HL-60/S4 treated with phorbol 12-myristate 13-acetate at 8.2 ng/mL for 4 days and 3 days (cell line): ENCODE results near the gene PFKFB1.

Source experiments
- in situ Hi-C: fragments of 300-500 bp; cut with MboI; formaldehyde crosslinking; loops from 2 replicates; pipeline ENCODE4 v1.15.0; 2022; ENCODE audit warnings: low sequenced_read_pairs

Gene PFKFB1

DNA sequence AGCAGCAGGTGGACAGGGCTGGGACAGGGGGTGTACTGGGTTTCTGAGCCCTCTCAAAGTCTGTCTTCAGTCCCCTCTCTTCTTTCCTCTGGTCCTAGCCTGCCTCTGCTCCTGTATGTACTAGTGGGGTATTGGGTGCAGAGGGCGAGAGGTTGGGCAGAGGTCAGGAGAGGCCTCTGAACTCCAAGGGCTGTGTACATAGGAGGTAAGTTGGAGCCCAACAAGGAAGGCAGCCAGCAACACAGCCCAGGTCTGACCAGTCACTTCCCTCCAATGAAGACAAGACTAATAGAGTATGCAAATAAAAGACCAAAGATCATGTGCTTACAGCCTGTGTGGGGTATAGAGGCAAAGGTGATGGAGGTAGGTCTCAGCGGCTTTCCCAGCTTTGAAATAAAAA lies at the start of gene PFKFB1:
PFKFB1 (minus strand) TSS at position 90 of the 400 bp plus-strand sequence. CDS start 181 bp downstream, outside the sequence.
- in situ Hi-C loops = no loop called here

DNA sequence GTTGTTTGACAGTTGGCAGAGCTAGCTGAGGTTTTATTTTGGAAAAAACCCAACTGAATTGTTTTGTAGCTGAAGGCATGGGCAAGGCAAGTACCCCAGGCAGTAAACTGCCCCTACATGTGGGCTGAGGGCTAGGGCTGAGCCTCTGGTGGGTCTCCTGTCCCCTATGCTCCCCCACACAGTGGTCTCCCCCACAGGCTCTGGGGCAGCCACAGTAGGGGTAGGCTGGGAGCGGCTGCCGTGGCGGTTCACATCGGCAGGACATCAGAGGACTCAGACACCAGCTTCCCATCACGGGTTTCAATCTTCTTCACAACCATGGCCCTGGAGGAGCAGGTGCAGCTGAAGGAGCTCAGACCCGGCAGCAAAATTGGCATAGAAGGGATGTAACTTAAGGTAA lies 47.5 kb upstream of the PFKFB1 start:
- in situ Hi-C loops = no loop called here

DNA sequence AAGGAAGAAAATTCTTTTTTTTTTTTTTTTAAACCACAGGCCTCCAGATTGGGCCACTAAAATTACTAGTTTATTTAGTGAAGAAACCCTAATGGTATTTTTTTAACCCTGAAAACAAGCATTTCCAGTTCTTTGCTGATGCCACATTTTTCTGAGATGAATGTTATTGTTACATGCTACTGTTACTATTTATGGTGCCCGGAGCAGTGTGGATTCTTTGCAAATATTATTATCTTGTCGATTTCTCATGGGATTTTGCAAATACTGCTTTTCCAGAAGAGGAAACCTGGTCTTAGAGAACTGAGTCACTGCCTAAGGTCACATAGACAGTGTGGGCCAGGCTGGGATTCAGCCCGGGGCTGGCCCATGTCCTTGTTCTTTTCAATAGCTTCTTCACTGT lies 45.5 kb upstream of the PFKFB1 start:
- in situ Hi-C loops = no loop called here

DNA sequence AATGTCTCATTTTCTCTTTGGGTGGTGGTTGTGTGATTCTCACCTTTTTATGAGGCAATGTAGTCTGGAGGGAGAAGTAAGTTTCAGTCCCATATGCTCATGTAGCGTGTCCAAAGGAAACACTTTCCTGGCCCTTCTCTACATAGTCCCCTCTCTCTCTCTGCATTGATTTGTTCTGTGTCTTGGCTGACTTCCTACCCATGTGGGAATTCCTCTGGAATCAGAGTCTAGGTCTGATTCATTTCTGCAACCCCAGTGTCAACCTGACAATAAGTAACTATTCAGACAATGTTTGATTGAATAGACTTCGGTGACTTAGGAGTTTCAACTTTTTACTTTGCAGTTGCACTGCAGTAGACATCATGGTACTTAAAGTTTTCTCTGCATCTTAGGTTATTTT lies 39.4 kb upstream of the PFKFB1 start:
- in situ Hi-C loops = no loop called here

DNA sequence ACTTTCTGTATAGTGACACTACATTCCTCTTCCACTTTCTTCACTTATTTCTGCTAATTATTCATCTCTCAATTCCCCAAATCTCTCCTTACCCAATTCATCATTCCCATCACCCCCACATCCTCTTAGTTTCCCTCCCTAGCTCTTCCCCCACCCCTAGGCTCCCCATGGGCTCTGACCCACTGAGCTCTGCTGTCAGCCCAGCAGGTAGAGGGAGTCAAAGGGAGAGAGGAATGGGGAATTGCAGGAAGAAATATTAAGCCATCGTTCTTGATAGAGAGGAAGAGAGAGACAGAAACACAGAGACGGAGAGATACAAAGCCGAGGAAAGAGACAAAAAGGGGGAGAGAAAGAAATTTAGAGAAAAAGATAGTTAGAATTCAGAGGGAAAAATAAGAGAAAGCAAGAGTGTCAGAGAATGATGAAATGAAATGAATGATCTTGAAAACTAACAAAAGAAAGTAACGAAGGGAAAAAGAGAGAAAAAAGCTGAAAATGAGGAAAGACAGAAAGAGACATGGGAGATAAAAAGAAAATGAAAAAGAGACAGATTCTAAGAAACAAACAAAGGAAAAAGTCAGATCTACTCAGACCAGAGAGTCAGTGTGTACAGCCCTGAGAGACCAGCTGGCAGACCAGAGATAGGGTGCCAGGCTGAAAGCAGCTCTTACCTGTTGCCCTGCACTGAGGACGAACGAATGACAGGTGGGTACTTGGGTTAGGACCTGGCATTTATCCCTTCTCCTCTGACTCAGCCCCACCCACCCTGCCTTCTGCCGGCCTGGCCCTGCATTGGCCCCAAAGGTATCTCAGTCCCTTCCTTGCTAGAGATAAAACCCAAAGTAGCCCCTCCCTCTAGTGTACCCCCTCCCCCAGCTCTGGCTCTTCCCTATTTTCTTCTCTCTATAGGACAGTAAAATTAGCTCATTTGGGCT lies 36.5 kb upstream of the PFKFB1 start, which contains the start of gene ALAS2:
ALAS2 (minus strand) TSS at position 707 of the 935 bp plus-strand sequence. CDS start 4,977 bp downstream, outside the sequence.
- in situ Hi-C loops = no loop called here

DNA sequence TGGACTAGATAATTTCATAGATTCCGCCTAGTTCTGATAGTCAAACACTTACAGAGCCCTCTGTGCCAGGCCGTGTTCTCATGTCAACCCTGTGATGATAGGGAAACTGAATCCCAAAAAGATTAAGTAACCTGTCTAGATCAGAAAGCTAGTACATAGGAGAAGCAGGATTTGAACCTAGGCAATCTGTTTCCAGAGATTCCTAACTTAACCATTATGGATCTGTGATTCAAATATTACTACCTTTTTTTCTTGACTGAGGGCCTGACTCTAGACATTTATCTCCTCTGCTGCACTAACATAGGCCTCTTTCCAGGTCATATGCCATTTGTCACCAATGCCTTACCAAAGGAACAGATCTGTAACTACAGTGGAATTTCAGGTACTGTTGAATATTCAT lies 35.3 kb upstream of the PFKFB1 start:
- in situ Hi-C loops = no loop called here

DNA sequence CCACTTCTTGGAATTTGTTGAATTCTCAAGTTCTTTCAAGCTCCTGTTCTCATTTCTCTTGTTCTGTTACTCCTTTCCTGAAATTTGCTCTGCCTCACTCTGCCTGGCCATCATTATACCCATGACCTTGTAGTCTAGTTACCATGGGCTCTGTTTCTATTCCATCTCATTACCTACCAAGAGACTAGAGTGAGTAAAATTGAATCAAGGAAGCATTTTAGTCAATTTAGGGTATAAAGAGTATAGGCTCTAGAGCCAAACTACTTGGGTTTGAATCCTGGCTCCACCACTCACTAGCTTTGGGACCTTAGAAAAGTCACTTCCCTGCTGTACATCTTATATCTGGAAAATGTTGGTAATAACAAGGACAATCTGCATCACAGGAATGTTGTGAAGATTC lies 34.6 kb upstream of the PFKFB1 start:
- in situ Hi-C loops = no loop called here

DNA sequence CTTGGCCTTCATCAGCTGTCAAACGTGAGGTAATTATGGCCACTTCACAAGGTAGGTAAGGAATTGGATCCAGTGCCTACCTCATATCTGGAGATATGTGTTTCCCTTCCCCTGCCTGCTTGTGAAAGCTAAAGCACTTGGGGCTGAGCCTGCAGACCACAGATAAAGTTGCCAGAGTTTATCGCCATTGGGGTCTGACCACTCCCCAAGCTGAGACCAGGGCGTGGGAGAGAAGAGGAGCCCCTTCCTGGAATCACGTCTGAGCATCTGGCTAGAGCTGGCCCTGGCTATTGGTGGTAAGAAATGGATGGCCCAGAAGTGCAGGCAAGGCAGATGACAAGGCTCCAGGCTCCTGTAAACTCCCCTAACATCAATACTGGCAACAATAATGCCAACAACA lies 34.1 kb upstream of the PFKFB1 start:
- in situ Hi-C loops = no loop called here

DNA sequence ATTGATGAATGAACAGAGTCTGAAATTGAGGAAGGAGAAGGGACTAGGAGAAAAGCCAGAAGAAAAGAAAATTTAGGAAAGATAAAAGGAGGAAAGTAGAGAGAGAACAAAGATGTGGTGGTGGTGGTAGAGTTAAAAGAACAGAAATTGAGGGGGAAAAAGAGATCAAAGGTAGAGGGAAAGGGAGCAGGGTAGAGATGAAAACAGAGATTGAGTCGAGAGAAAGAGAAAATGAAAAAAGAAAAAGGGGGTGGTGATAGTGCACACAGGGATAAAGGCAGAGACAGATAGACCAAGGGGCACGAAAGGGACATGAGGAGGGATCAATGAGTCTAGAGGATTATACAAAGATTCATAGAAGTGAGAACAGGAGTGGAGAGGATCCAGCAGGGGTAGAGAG lies 32.9 kb upstream of the PFKFB1 start:
- in situ Hi-C loops = no loop called here

DNA sequence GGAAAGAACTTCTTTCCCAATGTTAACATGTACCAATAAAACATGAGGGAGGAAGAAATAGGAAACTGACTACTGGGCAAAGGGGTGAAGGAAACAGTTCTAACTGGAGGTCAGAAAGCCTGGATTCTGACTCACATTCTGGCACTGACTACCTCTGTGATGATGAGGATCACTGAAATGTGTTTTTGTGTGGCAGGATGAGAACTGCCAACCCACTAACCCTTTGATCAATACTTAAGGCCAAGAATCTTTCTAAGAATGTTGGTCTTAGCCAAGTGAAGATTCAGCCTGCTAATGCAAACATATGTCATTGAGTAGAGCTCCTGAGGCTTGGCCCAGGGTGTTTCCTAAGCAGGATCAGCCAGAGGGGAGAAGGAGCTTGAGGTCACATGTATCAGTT lies 32.2 kb upstream of the PFKFB1 start:
- in situ Hi-C loops = no loop called here

DNA sequence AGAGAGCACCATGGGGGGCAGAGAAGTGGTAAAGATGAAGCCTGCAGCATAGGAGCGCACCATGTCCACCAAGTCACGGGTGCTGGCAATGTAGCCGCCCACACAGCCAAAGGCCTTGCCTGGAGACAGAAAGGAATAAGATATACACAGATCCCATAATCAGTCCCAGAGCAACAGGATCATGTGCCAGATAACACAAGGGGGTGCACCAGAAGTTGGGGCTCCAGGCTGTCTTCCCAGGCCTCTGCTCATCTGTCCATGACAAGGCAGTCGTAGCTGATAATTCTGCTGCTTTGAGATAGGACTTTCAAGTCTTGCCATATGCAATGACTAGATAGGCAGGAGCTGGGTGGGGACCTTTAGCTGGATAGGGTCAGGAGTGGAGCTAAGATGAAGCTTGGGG lies 20.9 kb upstream of the PFKFB1 start:
- in situ Hi-C loops = no loop called here

DNA sequence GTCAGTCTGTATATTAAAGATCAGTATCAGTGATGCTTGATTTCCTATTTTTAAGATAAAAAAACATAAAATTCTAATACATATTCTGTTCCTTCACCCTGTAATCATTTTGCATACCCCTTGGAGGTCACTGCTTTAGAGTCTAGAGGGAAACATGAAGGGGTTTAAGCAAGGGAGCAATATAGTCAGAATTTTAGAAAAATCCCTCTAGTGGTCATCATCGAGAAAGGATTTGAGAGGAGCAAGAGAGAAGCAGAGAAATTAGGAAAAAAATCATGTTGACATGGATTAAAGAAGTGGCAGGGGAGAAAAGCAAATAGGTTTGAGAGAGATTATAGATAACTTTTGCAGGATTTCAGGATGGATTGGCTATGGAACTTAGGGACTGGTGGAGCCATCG lies 17.3 kb upstream of the PFKFB1 start:
- in situ Hi-C loops = no loop called here

DNA sequence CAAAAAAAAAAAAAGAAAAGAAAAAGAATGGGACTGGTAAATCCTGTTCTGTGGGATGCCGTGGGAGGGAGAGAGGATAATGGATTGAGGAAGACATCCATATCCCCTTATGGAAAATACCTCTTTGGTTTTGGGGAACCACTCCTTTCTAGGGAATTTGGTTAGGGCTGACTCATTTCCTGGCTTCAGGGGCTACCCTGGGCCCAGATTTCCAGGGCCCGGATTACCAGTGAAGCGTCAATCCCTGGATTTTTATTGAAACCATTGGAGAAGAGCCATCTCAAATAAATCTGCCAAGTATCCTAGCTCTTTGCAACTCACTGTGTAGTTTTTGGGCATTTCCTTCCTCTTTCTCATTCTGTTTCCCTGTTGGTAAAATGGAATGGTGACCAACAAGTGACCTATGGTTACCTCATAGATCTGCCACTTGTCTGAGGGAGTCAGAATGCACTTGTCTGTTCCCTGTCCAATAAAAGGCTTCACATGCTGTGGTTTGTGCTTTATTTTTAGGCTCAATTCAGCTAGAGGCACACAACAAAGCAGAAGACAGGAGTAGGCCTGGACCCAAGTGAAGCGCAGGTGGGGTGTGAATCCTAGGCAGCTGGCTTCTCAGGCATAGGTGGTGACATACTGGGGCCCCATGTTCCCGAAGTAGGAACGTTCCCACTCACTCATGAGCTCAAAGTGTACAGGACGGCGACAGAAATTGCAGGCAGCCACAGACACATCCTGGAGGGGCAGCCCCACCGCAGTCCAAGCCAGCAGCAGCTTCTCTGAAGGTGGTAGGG lies 14.8 kb upstream of the PFKFB1 start:
- in situ Hi-C loops = no loop called here

DNA sequence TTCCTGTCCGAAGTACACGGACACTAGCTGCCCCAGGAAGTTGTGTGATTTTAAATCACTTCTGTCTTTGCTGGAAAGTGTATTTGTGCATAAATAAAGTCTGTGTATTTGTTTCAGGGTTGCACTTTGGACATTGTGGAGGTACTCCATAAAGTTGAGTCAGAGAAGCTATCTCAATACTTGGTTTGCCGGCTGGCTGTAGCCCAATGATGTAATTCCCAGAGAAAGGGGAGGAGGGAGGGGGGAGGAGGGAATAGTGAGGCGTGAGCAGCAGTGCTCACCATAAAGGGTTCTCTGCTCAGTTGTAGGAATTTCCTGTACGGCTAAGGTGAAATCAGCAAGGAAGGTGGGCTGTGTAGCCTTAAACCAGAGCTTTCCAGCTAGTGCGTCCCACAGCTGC lies 13.7 kb upstream of the PFKFB1 start:
- in situ Hi-C loops = no loop called here

DNA sequence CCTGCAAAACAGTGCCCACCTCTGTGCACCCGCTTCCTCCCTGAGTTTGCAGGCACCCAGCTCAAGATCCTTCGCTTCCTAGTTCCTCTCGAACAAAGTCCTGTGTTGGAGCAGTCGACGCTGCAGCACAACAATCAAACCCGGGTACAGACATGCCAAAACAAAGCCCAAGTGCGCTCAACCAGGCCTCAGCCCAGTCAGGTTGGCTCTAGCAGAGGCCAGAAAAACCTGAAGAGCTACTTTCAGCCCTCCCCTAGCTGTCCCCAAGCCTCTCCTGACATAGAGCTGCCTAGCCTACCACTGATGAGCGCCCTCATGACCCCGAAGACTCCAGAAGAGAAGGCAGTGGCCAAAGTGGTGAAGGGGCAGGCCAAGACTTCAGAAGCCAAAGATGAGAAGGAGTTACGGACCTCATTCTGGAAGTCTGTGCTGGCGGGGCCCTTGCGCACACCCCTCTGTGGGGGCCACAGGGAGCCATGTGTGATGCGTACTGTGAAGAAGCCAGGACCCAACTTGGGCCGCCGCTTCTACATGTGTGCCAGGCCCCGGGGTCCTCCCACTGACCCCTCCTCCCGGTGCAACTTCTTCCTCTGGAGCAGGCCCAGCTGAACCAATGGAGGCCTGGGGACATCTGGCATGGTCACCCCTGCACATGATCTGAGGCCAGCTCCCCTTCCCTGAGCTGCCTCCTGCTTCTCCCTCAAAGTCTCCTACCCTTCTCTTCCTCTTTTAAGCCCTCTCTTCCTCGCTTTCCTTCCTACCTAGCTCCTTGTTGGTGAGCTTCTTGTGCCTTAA lies 13.0 kb upstream of the PFKFB1 start:
- in situ Hi-C loops = no loop called here

DNA sequence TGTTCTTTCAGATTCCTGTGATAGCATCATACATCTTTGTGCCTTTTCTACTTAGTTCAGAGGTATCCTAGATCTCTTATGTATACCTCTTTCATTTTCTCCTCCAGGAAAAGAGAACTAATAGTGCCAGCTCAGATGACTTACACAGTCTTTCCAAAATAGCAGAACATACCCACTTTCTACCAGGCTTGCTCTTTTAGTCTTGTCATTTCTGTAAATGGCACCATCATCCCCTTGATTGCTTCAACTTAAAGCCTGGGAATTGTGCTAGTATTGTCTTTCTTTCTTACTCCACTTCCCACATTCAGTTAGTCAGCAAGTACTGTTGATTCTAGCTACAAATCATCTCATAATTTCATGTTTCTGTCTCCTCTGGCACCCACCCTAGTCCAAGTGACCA lies 11.3 kb upstream of the PFKFB1 start:
- in situ Hi-C loops = no loop called here

DNA sequence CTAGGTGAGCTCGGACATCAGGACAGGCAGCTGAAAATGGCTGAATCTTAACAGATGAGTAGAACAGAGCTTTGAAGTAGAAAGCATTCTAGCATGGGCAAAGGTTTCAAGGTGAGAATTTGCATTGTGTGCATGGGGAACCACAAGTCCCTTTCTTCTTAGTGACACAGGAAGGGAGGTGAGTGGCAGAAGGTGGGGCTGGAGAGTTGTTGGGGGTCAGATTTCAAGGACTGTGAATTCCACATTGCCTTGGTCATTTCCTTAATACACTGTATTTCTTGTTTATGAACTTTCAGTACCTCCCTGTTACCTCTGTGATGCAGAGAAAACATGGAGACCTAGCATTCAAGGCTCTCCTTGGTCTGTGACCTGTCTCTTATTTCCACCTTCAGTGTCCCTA lies 10.2 kb upstream of the PFKFB1 start:
- in situ Hi-C loops = no loop called here

DNA sequence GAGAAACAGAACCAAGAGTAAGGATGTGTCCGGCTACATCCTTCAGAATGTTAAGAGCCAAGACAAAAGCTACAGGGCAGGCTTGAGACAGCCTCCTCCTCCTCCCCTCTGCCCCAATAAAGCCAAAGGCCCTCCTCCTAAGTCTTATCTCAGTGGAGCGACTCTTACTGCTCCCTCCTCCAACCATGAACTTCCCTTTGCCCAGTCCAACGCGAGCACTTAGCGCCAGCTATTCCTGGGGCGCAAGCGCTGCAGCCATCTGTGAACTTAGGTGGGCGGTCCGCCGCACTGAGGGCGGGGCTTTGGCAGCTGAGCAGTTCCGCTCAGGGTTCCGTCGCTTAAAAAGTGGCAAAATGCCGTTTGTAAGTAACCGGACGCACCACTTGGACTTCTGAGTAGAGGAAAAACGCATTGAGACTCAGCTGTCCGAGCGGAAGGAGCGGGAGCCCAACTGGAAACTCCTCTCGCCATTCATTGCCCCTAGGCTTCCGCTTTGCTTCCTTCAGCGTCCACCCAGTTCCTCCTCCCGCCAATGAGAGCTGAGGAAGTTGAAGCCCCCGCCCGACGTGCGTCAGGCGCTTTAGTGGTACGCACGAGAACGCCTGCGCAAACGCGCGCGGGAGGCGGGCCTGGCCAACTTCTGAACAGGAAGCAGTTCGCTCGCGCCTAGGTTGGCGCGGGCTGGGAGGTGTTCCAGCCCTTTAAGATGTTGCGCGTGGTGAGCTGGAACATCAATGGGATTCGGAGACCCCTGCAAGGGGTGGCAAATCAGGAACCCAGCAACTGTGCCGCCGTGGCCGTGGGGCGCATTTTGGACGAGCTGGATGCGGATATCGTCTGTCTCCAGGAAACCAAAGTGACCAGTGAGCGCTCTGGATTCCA lies 6.0 kb upstream of the PFKFB1 start, which contains the start of gene APEX2:
APEX2 (plus strand) TSS at position 647 of the 882 bp plus-strand sequence; CDS start at position 707, 60 bp downstream.
- in situ Hi-C loops = no loop called here

DNA sequence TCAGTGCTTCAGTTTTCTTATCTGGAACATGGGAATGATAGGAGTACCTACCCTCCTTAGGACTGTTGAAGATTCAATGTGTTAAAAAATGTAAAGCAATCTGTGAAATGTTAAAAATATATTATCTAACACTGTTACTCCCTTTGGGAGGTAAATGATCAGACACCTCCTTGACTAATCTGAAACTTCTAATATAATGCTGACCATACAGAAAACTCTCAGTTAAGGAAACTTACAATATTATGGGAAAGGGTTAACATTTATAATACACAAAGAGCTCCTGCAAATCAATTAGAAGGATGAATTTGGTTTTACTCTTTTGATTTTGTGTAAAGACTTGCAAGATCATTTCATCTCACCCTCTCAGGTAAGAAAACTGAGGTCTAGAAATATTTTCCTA lies 1.6 kb upstream of the PFKFB1 start:
- in situ Hi-C loops = no loop called here
